HEK293 (cell line): ENCODE results near the gene SPACA4.

Source experiments
- ZBTB8A ChIP-seq: fragments of 450-650 bp; formaldehyde crosslinking; IDR thresholded peaks from 2 replicates; pipeline ENCODE4 v1.5.1; 2016; ENCODE audit warnings: missing biosample characterization, missing genetic modification characterization
- TF ChIP-seq, protein P1 (sequence below): fragments of 450-650 bp; formaldehyde crosslinking; IDR thresholded peaks from 2 replicates; pipeline ENCODE4 v1.5.1; 2016; ENCODE audit warnings: missing biosample characterization, missing genetic modification characterization

DNA sequence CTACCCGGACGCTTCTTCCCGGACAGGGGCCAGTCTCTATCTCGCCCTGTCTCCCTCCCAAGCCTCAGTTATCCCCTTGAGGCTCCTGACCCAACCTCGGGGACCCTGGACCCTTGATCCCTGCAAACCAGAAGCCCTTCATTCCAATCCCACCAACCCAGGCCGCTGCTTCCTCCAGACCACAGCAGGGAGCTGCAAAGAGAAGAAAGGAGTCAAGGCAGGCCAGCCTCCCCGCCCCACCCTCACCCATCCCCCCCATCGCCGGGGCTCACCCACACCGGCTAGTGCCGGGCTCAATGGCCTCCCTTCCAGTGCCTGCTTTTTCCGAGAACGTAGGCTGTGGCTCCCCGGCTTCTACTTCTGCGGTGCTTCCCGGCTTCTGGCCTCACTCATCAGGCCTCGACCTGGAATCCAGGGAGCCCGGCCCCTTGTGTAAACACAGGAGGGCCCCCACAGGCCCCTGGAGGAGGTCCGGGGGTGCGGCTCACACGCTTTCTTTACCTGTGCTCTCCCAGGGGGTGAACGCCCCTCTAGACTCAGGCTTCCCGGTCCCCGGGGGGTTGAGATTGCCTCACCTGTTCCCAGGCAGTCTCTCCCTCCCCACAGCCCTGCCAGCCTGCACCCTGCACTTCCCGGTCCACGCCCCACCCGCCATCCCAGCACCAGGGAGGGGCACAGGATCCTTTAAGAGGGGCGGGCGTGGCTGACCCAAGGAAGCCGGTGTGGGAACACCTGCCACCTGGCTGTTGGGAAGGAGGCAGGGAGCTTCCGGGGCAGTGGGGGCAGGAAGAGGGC is 8.1 kb downstream of the SPACA4 start, which contains the start of gene FAM83E:
- TF ChIP-seq ZBTB8A = 0 out of 2 replicates have a peak, but pooled peaks have one; percentile 35
- TF ChIP-seq, protein P1, sequence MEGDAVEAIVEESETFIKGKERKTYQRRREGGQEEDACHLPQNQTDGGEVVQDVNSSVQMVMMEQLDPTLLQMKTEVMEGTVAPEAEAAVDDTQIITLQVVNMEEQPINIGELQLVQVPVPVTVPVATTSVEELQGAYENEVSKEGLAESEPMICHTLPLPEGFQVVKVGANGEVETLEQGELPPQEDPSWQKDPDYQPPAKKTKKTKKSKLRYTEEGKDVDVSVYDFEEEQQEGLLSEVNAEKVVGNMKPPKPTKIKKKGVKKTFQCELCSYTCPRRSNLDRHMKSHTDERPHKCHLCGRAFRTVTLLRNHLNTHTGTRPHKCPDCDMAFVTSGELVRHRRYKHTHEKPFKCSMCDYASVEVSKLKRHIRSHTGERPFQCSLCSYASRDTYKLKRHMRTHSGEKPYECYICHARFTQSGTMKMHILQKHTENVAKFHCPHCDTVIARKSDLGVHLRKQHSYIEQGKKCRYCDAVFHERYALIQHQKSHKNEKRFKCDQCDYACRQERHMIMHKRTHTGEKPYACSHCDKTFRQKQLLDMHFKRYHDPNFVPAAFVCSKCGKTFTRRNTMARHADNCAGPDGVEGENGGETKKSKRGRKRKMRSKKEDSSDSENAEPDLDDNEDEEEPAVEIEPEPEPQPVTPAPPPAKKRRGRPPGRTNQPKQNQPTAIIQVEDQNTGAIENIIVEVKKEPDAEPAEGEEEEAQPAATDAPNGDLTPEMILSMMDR (tag by site-specific recombination) = no peak
